Gastroesophageal sphincter (tissue), 4 donors: ENCODE data around the gene SHPK. TPM values are rescaled to one million over a fixed set of nuclear protein-coding genes. Genes with fewer than 3 reads are reported as not detected.

Source experiments
- ATAC-seq: fragments of 150-250 bp; one replicate; pipeline ENCODE4 v1.9.1; 2016; ENCODE audit warnings: mild to moderate bottlenecking, moderate library complexity
- H3K27ac ChIP-seq, 4 donors: fragments of 200-600 bp; sonication (generic) in 3 of 4; 1 replicate in 3 of 4; 2 replicates in 1 of 4; pipeline ENCODE4 v1.5.1; 2016 to 2019
- H3K27me3 ChIP-seq: fragments of 200-600 bp; sonication (generic); one replicate; pipeline ENCODE4 v1.5.1; 2019
- H3K36me3 ChIP-seq, 2 donors: fragments of 200-600 bp; sonication (generic); one replicate each; pipeline ENCODE4 v1.5.1; 2019; ENCODE audit warnings: control low read depth in 1 of 2
- H3K4me1 ChIP-seq, 3 donors: fragments of 200-600 bp; sonication (generic); 1 replicate in 2 of 3; 2 replicates in 1 of 3; pipeline ENCODE4 v1.5.1; 2016 to 2019; ENCODE audit warnings: control low read depth in 2 of 3
- H3K4me3 ChIP-seq, 2 donors: fragments of 200-600 bp; sonication (generic); one replicate each; pipeline ENCODE4 v1.5.1; 2019; ENCODE audit warnings: mild to moderate bottlenecking in 1 of 2, moderate library complexity in 1 of 2
- H3K9me3 ChIP-seq, 3 donors: fragments of 200-600 bp; sonication (generic); one replicate each; pipeline ENCODE4 v1.5.1; 2017 to 2019; ENCODE audit warnings: control low read depth in 2 of 3
- CTCF ChIP-seq, 4 experiments: fragments of 200-600 bp in 2 of 4; fragments of 450-650 bp in 2 of 4; sonication (generic) in 1 of 4; IDR thresholded peaks; one replicate each; pipeline ENCODE4 v1.5.1; 2017 to 2019; ENCODE audit warnings: antibody characterized with exemption in 4 of 4, mild to moderate bottlenecking in 2 of 4, moderate library complexity in 2 of 4
- EP300 ChIP-seq: sonication (generic); formaldehyde crosslinking; IDR thresholded peaks from one replicate; pipeline ENCODE4 v1.6.1; 2017; ENCODE audit warnings: antibody characterized with exemption, mild to moderate bottlenecking
- POLR2A ChIP-seq, 2 donors: fragments of 450-650 bp; IDR thresholded peaks; one replicate each; pipeline ENCODE4 v1.6.1; 2017; ENCODE audit warnings: antibody characterized with exemption in 2 of 2, mild to moderate bottlenecking in 2 of 2, moderate library complexity in 1 of 2
- POLR2AphosphoS5 ChIP-seq: sonication (generic); formaldehyde crosslinking; IDR thresholded peaks from one replicate; pipeline ENCODE4 v1.6.1; 2017; ENCODE audit warnings: antibody characterized with exemption
- WGBS, 2 donors: methylation state at CpG; one replicate each; pipeline ENCODE4 v1.1.5; 2018; ENCODE audit warnings: low coverage in 1 of 2; 5-methylcytosine and 5-hydroxymethylcytosine counted together
- total RNA-seq, 4 donors: library from RNA; depleted of rRNA; stranded (reverse); fragments of >200 nt; gene quantifications; one replicate each; pipeline ENCODE4 v1.1.0, GENCODE V29; 2016

Gene SHPK
- 10 to 100 TPM in 2 of 4 donors, 1 to 10 TPM in 2; 5.9 to 11.1 (median 9.8) TPM for total RNA-seq

GRCh38 chr17:3636154-3636907 lies at the start of gene SHPK, which contains the start of gene CTNS:
TSS of gene SHPK (minus strand) at chr17:3636250. CDS start at chr17:3636219, 31 bp downstream.
TSS of gene CTNS (plus strand) at chr17:3636760. CDS start at chr17:3640207, 3,447 bp downstream.
- peak; percentile 99 for ATAC-seq
- 0% methylated on average over 1 of the region's 68 CpGs; no CpG with 5 or more reads in 1 of the 2 donors for WGBS, 2 donors
- peak within 1 kb of the TSS; percentile 72 to 94 (median 92) for H3K27ac ChIP-seq

DNA sequence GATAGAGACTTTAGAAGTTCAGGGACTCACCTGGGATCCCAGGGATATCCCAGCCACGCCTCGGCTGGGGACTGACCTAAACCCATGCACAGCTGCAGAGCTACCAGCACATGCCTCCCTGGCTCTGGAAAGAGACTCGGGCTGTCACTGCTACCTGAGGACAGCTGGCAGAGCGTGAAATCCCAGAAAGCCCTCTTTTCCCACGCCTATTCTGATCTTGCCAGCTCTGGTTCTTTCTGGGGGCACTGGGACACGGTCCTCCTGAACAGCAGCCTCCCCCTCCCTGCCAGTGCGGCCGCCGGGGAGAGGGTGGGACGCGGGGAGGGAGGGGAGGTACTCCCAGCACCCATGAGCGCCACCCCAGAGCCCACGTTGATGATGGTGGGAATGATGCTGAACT lies 49.1 kb upstream of the SHPK start:
- Histone ChIP-seq H3K27ac (no peak overlapping the region), H3K27me3 (peaks cover 67% of the 10 kb centered on the region), H3K4me1 (no peaks in the 10 kb centered on the region), H3K9me3 (no peaks in the 10 kb centered on the region), H3K4me3 (no peak overlapping the region), H3K36me3 (no peaks in the 10 kb centered on the region)
- WGBS, 2 donors: 20% methylated on average over 1 of the region's 13 CpGs; no CpG with 5 or more reads in 1 of the 2 donors
- no peak for ATAC-seq
- no peak for TF ChIP-seq CTCF (IDR thresholded peaks at IDR 0.05)
- no peak for TF ChIP-seq POLR2A (IDR thresholded peaks at IDR 0.05)
- no peak for TF ChIP-seq EP300
- TF ChIP-seq POLR2AphosphoS5: no peak

More at GRCh38 chr17:3636154-3636907, at the start of gene SHPK, which contains the start of gene CTNS:
- H3K27me3 ChIP-seq: no peaks in the 10 kb centered on the region
- no peaks in the 10 kb centered on the region for H3K9me3 ChIP-seq
- peaks cover 0 to 31% of the 10 kb centered on the region in 2 donors for H3K36me3 ChIP-seq
- H3K4me1 ChIP-seq: peaks cover 0 to 48% (median 19%) of the 10 kb centered on the region in 3 donors
- peak within 1 kb of the TSS; percentile 59 for H3K4me3 ChIP-seq
- peak; percentile 72 for TF ChIP-seq POLR2AphosphoS5
- TF ChIP-seq POLR2A (IDR thresholded peaks at IDR 0.05): peak; percentile 40 to 57
- TF ChIP-seq CTCF (IDR thresholded peaks at IDR 0.05): no peak
- no peak for TF ChIP-seq EP300

DNA sequence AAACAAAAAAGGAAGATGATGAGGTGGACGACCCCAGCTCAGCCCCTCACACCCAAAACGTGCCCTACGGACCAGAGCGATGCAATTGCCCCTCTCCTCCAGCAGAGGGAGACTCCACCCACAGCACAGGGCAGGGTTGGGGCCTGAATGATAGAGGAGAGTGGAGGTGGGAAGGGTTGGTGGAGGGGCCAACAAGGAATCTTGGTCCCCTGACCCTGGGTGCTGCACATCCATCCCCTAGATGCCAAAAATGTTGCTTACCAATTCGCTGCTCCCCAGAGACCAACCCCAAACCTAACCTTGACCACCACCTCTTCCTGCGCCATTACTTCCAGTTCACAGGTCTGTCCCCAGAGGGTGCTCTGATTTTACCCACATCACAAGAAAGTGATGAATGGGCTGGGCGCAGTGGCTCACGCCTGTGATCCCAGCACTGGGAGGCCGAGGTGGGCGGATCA lies 47.0 kb upstream of the SHPK start:
- no peak for ATAC-seq
- no peaks in the 10 kb centered on the region for H3K9me3 ChIP-seq
- WGBS, 2 donors: 0 to 23% methylated on average over 1 to 6 of the region's 10 CpGs
- H3K4me3 ChIP-seq: no peak overlapping the region
- TF ChIP-seq EP300 (no peak), CTCF (IDR thresholded peaks at IDR 0.05) (peak in 3 of 4 experiments; percentile 53 to 81 (median 63))
- H3K27ac ChIP-seq: no peak overlapping the region
- peaks cover 70% of the 10 kb centered on the region for H3K27me3 ChIP-seq
- no peaks in the 10 kb centered on the region for H3K36me3 ChIP-seq
- H3K4me1 ChIP-seq: no peaks in the 10 kb centered on the region

- no peaks in the 10 kb centered on the region for H3K9me3 ChIP-seq
- 69% methylated on average over 3 of the region's 12 CpGs; no CpG with 5 or more reads in 1 of the 2 donors for WGBS, 2 donors
- no peaks in the 10 kb centered on the region for H3K36me3 ChIP-seq
- no peak for ATAC-seq
- H3K4me1 ChIP-seq: no peaks in the 10 kb centered on the region
- H3K27ac ChIP-seq: no peak overlapping the region
- H3K4me3 ChIP-seq: no peak overlapping the region
- TF ChIP-seq POLR2AphosphoS5 (no peak), EP300 (no peak), POLR2A (IDR thresholded peaks at IDR 0.05) (no peak), CTCF (IDR thresholded peaks at IDR 0.05) (no peak)
- peaks cover 74% of the 10 kb centered on the region for H3K27me3 ChIP-seq
These were observed 46.0 kb upstream of the SHPK start for GRCh38 chr17:3682033-3682432.
